HG03432 (cell line): ENCODE results near the gene ATG9A.

Source experiments
- ATAC-seq: cut with Tn5 transposase; IDR thresholded peaks from one replicate; pipeline ENCODE4 v1.9.1; 2021; ENCODE audit warnings: mild to moderate bottlenecking, moderate library complexity; ENCODE audit not compliant: unreplicated experiment

ATG9A gene

DNA sequence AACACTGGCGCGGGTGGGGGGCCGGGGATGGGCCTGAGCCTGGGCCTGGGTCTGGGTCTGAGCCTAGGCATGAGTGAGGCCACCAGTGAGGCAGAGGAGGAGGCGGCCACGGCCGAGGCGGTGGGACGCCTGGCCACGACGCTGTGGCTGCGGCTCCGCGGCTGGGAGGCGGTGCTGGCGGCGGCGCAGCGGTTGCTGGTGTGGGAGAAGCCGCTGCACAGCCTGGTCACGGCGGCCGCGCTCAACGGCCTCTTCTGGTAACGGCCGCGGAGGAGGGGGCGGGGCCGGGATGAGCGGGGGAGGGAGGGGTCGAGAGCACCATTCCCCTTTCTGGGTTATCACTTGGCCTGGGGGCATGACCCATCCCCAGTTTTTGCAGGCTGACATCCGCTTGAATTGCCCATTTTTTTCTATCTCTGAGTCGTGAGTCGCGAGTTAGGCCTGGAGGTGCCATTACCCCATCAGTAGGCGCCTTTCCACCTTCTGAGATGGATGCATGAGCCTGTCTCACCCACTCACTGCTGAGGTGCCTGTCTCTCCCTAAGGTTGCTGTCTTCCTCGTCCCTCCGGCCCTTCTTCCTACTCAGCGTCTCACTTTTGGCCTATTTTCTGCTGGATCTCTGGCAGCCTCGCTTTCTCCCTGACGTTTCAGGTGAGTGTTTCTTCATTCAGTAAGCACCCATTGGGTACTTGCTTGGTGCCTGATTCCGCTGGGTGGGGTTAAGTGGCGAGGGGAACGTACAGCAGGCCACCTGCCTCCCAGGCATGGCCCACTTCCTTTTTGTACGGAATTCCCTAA, 50.9 kb downstream of the ATG9A start:
- ATAC-seq, result peak; percentile 19

DNA sequence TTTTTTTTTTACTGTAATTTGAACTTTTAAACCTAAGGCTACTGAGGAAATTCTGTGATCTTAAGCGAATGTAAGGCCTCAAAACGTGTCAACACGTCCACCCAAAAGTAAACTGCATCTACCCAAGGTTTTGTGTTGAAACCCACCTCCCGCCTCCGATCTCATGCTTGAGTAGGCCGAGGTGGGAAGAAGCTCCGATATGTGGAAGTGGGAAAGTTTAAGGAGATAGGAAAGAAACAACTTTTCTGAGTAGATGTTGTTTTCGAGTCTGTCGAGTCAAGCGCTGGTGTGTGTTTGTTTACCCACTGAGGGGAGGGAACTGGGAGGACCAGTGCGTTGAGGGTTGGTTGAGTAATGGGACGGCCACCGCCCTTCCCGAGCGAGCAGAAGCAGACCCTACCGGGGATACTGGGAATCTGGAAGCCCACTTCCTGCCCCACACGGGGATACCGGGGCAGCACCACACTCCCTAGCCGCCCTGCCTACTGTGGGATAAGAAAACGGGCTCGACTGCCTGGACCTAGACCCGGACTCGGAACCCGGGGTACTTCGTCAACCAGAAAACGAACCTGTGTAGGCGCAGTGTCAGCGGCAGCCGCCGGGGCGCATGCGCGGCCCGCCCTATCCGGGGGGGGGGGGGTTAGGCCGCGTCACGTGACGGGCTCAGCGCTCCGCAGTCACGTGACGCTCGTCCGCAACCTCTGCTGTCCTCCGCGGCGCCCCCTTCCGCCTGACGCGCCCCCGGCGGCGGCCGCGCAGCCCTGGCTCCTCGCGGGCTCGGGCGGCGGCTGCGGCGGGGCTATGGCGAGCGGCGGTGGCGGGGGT, 51.7 kb downstream of the ATG9A start, which contains the start of gene RETREG2:
RETREG2 (plus strand) TSS at position 724 of the 825 bp plus-strand sequence; CDS start at position 802, 78 bp downstream.
- peak; percentile 47 for ATAC-seq

DNA sequence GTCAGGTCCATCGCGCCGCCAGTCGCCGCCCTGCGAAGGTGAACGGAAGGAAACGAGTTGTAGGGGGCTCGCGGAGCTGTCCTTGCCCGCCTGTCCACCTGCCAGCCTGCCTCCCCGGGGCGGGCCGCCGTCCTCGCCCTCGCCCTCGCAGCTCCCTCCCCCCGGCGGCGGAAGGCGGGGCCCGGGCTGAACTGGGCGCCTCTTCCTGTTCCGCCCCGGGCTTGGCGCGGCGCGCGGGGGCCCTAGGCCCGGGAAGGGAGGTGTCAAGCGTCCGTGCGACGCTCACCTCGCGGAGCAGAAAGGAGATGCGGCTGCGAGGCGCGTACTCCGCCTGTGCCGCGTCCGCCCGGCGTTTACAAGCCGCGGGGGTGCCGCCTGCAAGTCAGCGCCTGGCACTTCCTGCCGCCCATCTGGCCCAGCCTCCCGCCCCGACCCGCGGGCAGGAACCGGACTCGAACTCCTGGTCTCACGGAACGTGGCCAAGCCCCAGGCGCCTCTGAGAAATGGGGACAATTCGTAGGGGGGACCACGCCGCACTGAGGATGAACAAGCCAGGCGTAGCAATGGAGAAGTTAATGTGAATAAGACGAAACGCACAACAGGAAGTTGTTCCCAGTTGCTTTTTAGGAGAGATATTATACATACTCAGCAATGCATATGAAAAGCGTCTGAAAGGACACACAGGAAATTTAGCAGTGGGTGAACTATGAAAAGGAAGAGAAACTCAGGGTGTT, 52.5 kb downstream of the ATG9A start, which contains the start of gene CNPPD1:
CNPPD1 (minus strand) TSS at position 108 of the 734 bp plus-strand sequence; CDS start at position 11, 97 bp downstream.
- peak; percentile 75 for ATAC-seq

DNA sequence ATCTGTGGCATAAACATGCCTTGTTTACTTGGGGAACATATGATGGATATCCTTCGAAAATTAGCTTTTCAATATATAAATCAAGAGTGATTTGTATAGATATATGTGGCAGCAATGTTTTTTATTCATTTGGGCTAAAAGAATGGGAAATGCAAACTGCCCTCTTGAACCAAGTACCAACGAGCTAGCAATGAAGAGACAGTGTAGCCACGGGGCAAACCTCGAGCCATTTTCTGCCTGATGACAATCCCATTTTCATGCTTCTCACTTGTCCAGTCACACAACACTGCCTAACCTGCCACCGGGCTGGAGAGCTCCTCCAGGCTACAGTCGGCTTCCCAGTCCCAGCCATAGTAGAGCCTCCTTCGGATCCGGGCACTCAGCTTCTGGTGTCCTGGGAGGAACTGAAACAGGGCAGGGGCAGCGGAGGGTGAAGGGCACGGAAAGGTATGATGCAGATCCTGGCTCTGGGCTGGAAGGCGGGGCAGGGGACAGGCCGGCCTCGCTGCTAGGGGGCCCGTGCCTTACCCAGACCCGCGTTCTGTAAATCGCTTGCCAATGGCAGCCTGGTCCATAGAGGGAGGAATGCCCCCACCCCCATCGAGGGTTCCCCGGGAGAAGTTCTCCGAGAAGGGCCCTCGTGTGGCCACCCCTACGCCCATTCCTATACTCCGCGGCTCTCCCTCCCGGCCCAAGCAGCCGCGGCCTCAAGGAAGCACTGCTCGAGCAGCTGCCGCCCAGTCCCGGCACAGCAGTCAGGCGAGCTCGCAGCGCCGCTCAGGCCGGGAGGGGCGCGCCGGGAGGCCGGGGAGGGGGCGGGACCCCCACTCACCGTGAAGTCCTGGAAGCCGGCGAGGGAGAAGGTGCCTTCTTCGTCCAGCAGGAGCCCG, 53.3 kb downstream of the ATG9A start:
- ATAC-seq, result peak; percentile 35

DNA sequence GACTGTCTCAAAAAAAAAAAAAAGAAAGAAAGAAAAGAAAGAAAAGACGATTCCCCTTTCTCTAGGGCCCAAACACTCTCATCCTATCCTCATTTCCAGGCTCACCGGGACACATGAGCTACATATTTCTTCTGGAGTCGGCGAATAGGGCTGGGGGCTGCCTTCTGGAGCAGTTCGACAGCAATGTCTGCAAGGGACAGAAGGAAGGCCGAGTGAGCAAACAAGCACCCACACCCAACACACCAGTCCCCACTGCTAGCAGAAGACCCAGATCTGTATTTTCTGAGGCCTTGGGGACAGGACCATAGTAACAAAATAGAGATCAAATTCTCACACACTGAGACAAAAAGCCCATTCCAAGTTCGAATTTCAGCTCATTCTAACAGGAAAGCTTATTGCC, 54.0 kb downstream of the ATG9A start:
- no peak for ATAC-seq

DNA sequence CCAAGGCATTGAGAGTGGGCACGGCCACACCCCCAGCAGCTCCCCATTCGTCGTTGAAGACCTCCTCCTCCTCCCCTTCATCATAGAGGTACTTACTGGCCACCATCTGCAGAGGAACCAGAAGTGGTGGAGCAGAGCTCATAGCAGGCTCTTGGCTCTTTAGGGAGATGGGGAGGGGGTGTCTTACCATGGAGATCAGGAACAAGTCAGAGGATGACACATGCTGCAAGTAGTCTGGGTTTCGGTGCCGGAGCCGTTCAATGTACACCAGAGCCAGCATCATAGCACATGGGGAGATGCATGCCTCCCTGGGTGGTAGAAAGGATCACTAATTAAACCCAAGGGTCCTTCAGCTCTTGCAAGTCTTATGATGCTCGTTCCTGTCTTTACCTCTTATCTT, 54.6 kb downstream of the ATG9A start:
- no peak for ATAC-seq

DNA sequence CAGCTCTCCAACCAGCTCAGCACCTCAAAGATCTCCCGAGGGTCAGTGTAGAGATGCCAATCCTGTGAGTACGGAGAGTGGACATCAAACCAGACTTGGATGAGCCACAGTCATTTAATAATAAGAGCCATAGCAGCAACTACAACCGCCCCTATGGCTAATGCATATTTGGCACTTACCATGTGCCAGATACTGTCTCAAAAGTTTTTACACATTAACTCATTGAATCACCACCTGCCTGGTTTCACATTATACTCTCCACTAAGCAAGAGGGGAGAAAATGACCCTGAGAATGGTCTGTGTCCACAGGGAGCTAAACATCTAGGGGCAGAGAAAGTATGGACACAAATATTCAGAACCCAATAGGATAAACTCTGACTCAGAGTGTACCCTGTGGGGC, 55.3 kb downstream of the ATG9A start:
- ATAC-seq, result no peak

DNA sequence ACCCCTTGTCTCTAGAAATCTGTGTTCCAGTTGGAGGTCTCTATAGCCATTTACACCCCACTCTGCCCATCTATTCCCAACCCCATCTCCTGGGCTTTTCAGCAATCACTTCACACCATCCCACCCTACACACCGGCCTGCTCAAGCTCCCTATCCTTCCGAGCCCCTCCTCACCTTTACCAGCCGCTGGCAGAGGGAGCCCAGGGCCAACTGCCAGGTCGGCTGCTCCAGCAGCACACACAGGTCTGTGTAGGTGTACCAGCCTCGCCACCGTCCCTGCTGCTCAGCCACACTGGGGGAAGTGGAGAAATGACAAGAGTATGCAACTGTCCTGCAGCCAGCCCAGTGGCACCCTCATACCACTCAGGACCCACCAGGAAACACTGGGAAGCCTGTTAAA, 56.3 kb downstream of the ATG9A start:
- ATAC-seq, result no peak

DNA sequence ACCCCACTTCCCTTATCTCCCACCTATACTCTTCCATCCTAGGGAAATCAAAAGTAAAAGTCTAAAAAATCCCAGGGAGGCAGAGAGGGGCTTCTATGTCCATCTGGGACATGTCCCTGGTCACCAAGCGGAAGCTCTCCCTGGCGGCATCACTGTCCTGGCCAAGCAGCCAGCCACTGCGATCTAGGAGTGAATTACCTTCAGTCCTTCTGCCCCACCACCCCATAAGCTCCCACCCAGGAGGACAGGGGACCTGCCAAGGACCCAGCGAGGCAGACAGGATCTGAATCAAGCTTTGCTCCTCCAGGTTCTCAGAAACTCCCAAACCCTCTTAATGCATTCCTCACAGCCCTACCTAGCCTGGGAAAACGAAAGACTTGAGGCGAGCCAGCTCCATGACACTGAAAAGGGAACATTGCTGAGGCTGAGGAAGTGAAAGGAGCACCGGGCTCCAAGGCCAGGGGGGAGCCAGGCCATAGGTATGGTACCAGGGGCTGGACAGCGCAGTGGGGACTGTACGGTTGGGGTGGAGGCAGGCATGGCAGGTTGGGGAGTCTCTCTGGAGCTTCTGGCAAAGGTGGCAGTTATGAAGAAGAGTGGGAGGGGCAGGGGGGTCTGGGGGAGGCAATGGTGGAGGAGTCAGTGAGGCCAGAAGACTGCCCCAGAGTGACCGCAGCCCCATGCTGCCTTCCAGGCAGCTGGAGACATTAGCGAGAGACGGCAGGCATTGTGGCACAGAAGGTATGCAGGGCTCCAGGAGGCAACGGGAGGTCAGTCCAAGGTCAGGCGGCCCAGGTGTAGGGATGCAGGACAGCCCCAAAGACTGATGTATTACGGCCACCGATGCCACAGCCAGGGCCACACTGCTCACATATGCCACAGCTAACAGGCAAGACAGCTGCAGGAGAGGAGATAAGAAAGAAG, 56.9 kb downstream of the ATG9A start:
- no peak for ATAC-seq

DNA sequence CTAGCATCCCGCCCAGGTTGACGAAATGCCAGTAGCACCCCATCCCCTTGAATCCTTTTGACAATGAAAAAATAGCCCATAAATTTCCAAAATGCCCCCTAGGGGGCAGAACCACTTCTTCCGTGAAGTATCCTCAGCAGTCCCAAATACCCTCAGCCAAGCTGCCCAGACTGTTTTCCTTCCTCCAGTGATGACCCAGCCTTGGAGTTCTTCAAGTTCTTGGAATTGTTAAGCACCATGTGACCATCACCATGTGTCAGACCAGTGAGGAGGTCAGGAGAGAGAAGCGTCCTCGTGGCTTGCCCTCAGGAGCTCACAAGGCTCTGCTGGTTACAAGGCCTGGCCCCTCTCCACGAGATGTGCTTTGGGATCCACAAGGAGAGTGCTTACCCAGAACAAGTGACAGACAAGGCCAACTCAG, 58.2 kb downstream of the ATG9A start:
- ATAC-seq, result no peak

DNA sequence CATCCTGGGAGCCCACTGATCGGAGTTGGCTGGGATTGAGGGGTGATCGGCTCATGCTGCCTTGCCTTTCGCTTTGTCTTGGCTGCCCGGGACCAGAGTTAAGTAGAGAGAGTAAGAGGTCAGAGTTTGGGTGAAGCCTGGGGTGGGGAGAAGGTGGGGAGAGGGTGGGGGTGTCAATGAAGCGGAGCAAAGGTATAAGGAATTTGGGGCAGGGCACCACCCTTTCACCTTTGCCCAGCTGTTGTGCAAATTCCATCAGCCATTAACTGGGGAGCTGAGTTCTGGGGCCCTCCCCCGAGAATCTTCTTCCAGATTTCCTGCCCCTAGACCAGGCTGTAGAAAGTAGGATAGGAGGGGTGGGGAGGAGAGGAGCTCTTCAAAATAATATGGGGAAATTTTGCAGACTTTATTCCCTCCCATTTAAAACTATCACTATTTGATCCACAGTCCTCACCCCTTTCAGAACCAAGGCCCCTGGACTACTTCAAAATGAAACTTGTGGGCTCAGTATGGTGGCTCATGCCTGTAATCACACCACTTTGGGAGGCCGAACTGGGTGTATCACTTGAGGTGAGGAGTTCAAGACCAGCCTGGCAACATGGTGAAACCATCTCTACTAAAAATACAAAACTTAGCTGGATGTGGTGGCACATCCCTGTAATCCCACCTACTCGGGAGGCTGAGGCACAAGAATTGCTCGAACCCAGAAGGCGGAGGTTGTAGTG, 59.3 kb downstream of the ATG9A start, which contains the start of gene SLC23A3:
SLC23A3 (minus strand) TSS at position 100 of the 725 bp plus-strand sequence; CDS start at position 55, 45 bp downstream.
- ATAC-seq, result no peak
